Measurements from ENCODE around the gene SHISA9.

- TF ChIP-seq CTCF (IDR thresholded peaks at IDR 0.05) (no peak), EP300 (IDR thresholded peaks at IDR 0.05) (no peak), POLR2AphosphoS5 (IDR thresholded peaks at IDR 0.05) (no peak)
Measured at GRCh38 chr16:13153696-13154095, 252.3 kb downstream of the SHISA9 start.
